ENCODE results near the gene CLSTN2.

The CLSTN2 gene

DNA sequence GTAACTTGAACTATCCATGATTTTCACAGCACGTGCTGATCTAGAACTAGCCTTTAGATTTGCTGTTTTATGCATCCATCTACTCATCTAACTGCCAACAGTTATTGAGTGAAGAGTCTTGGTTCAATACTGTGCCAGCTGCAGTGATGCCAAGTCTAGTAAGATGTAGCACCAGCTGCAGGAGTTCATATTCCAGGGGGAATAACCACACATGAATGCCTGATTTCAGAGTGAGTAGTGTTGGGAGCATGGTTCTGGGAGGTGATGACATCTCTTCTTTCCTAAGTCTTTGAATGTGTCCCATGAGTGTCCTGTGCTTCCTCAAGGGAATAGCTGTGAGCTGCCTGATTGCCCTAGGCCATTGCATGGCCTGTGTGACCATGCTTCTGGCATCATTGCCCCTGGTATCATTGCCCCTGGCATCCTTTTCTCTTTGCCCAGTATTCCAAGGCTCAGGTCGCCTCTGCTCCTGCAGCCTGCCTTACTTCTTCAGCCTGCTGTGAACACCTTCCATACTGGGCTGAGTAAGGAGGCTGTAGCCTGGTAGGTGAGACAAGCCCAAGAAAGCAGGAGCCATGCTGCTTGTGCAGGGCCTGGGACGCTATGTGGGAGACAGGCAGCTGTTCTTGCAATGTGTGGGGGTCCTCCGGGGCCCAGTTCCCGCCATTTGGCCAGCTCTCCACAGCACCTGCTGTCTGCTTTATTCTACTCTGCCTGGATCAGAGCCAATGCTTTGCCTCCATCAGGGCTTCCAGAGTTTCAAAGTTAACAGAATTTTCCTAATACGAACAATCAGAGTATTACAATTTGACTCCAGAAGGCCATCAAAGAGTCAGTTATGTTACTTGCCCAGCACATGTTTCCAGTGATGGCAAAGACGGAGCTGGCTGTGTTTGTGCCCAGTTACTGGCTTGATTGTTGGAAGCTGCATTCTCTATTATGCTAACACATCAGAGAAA is 73.2 kb downstream of the CLSTN2 start:
- DNase-seq: no peak

DNA sequence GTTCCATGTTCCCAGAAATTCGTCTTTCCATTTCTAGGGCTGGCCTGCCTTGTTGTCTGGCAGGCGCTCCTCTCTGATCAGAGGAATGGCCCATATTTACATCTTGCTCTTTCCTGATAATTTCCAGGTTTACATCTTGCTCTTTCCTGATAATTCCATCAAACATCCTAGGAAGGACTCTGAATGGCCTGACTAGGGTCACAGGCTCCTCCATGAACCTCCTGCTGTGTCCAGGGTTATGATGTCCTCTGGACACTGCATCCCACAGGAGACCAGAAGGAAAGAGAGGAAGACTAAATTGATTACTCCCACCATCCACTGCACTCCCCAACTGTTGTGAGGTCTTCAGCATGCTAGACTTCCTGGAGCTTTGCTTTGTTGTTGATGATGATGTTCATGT is 75.4 kb downstream of the CLSTN2 start:
- DNase-seq: no peak

GRCh38 chr3:140011086-140011485 is 76.1 kb downstream of the CLSTN2 start:
- no peak for DNase-seq

GRCh38 chr3:140011611-140012277 is 76.8 kb downstream of the CLSTN2 start:
- no peak for DNase-seq

DNA sequence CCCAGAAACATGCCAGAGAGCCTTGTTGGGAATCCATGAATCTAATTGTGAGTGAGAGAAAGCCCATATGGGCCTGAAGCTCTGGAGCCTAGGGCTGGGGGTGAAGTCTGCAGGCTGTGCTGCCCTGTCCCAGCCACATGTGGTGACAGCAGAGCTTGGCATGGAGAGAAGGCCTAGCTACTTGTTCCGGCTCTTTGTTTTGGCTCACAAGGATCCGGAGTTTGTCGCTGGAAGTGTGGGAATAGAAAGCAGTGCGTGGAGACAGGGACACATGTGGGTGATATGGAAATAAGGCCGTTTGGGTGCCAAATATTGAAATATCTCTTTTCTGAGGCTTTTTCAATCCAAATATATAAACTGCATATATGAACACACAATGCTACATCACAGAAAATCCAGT is 78.2 kb downstream of the CLSTN2 start:
- DNase-seq: no peak

DNA sequence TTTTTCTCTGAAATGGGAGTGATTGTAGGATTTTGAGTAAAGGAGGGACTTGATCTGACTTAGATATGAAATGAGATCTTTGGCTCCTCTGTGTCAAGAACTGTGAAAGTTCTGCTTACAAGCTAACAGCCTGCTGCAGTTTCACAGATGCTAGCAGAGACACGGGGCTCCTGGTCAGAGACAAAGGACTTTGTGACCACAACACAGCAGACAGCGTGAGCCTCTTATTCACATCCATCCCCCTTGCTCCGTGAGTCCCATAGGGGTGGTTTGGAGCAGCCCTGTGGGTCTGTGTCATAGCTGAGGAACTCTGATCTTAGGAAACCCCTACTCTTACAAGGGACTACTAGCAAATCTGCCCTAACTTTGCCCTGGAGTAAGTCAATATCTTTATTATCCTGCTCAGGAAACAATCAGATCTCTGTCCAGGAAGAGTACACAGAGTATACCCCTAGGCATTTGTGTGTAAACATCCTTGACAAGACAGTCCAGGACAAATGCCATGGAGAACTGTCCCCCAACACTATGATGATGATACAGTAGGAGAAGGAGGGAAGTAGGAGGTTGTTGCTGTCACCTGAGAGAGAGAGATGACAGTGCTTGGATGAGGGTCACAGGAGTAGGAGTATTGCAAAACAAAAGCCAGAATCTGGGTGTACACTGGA is 80.0 kb downstream of the CLSTN2 start:
- peak; percentile 11 for DNase-seq

GRCh38 chr3:140015741-140016140 is 80.8 kb downstream of the CLSTN2 start:
- no peak for DNase-seq

- DNase-seq: no peak
Measured at GRCh38 chr3:140018556-140018955, 83.6 kb downstream of the CLSTN2 start.

DNA sequence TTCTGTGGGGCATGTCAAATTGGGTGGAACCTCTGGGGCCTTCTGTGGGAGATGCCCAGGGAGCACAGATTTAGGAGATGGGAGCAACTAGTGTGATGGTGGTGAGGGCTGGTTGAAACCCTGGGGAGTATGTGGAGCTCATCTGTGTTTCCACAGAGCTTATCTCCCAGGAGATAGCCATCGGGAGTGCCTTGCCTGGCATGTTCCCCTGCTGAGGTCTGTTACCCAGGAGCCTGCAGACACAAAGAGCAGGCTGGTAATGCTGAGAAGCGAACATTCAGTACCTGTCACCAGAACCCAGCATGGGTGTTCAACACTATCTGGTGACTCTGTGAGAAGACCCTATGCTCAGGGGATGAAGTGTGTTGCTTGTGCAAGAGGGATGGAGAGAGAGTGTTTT is 85.0 kb downstream of the CLSTN2 start:
- DNase-seq: no peak

DNA sequence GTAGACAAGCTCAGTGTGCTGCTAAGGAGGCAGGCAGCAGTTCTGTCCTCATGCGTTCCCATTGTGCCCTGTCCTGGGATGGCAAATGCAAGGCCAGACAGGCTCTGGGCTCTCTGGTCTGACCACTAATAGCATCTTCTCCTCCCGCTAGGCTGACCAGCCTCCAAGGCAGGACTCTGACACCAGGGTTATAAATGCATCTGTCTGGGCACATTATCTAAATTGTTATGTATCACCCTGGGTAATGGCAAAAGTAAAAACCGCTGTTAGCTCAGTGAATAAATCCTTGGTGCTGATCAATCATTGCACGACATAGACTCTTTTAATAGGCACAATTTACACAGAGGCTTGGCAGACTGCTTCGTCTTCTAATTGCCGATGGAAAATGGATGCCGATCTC is 85.6 kb downstream of the CLSTN2 start:
- no peak for DNase-seq

DNA sequence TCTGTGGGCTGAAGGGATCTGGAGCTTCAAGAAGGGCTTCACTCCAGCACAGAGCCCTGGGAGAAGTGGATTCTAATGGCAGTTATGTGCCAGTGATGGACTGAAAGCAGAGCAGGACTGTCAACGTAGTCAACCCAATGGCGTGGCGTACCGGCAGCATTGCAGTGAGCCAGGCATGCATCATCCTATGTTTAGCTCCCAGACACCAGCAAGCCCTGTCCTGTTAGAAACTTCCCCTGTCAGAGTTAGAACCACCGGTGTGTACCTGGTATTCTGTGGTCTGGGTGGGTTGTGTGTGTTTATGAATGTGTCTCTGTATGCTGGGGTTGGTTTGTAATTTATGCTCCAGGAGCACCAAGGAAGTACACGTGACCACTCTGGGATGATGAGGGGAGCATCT is 86.3 kb downstream of the CLSTN2 start:
- no peak for DNase-seq

GRCh38 chr3:140022066-140022770 is 87.2 kb downstream of the CLSTN2 start:
- no peak for DNase-seq

DNA sequence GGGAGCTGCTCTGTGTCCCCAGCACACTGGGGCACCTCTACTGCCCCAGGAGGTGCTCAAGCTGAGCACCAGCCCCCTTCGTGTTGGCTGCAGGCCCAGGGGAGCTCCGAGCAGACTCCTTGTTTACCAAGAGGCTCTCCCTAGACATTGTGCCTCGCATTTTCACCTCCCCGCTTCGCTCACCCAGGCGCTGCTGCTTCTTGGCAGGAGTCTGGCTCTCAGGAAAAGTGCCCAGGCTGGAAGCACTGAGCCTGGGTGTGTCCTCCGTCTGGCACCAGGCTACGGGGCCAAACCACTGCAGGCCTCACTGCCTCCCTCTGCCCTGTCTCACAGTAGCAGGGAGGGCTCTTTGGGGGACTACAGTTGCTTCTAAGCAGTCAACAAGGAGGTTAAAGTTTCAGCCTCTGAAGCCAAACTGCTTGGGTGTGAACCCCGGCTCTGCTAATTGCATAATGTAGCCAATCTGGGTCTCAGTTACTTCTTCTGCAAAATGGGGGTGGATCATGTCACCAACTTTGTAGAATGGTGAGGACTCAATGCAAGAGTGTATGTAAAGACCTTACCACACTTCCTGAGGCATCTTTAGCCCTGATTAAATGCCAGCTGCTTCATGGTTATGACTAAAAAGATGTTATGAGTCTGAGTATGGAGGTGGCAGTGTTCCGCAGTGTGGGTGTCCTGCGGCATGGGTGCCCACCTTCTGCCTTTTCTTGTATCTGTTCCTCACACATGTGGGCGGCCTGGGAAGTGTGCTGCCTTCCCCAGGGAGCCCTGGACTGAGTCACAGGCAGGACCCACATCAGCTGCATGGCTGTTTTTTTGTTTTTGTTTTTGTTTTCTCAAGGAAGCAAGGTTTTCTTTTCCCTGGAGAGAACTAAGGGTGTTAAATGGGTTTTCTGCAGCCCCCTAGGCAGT is 88.9 kb downstream of the CLSTN2 start:
- DNase-seq: no peak

DNA sequence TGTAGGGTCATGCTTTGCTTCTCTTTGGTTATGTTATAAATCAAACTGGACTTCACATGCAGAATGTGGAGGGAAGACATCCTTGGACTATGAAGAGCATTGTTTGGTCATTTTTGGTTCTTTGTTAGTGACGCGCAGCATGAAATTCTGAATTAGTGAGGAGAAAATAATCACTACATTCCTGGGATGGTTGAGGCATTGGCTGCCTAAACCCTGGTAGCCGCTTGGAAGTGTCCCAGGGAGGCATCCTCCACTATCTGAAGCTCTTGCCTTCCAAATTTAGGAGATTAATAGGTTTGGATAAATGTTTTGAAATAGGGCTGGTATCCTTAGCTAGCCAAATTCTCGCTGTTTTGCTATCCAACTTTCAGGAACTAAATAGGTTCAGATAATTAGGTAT is 96.2 kb downstream of the CLSTN2 start:
- no peak for DNase-seq

DNA sequence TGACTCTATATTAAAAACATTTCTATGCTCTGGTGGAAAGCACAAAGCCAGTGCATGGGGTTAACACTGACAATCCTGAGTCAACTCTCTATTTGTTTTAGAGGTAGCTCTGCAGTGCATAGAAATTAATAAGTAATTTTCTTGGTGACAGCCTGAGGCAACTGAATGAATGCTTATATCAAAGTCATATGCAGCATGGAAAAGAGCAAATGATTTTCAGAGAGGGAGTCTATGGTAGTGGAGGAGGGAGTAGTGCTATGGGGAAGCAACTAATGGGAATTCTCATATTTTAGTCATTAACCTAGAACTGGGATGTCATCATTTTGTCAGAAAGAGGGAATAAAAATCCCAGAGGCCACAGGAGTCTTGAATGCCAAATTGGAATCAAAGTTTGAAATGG is 99.1 kb downstream of the CLSTN2 start:
- DNase-seq: no peak

DNA sequence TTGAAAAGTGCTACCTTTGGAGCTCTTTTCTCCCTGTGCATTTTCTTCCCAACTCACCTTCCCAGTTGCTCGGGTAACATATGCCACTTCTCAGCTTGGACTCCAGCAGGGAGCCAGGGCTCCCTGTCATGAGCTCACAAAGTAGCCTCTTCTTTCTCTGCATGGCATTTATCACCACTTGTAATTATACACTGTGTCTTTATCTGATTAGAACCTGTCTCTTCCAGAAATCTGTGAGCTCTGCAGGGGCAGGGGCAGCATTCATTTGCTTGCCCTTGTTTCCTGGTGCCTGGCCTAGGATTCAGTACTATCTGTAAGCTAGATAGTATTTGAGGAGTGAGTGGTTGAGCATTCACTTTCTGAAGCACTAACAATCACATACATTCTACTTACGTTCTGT is 100.9 kb downstream of the CLSTN2 start:
- DNase-seq: no peak

DNA sequence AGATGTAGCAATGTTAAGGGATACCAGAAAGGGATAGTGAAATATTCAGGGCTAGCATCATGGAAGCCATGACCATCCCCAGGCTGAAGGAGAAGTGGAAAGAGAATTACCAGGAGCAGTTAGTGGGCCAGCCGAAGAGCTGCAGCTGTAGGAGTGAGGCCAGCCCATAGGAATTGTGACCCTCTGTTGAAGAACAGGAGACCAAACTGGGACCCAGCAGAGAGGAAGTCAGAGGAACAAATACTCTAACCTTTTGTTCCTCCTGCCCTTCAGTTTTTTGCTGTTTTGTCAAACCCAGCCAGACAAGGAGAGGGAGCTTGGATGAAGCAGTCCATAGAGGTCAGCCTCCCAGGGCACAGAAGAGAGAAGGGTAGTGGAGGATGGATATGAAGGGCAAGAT is 115.4 kb downstream of the CLSTN2 start:
- no peak for DNase-seq

GRCh38 chr3:140051019-140051957 is 116.3 kb downstream of the CLSTN2 start:
- no peak for DNase-seq

- no peak for DNase-seq
Measured at GRCh38 chr3:140052771-140053702, 118.1 kb downstream of the CLSTN2 start.

- DNase-seq: no peak
Measured at GRCh38 chr3:140053794-140054193, 118.8 kb downstream of the CLSTN2 start.
